Fibroblast of skin of abdomen (primary cell): ENCODE results near the gene SEMA5B.

Experiments used
- DNase-seq: peaks from one replicate; pipeline ENCODE4 v3.0.0-alpha.2; 2013

The SEMA5B gene

GRCh38 chr3:123025642-123026521 is 1.7 kb downstream of the SEMA5B start:
- DNase-seq: no peak

- DNase-seq: no peak
These were observed 3.5 kb downstream of the SEMA5B start for GRCh38 chr3:123024056-123024455.

- no peak for DNase-seq
These were observed 5.5 kb downstream of the SEMA5B start for GRCh38 chr3:123021996-123022510.

GRCh38 chr3:123021388-123021787 is 6.2 kb downstream of the SEMA5B start:
- no peak for DNase-seq

- DNase-seq: no peak
These were observed 6.9 kb downstream of the SEMA5B start for GRCh38 chr3:123020709-123021108.

GRCh38 chr3:123019591-123019990 is 8.0 kb downstream of the SEMA5B start:
- no peak for DNase-seq

GRCh38 chr3:123019161-123019560 is 8.4 kb downstream of the SEMA5B start:
- no peak for DNase-seq

- DNase-seq: no peak
These were observed 8.9 kb downstream of the SEMA5B start for GRCh38 chr3:123018683-123019082.

GRCh38 chr3:123015596-123015995 is 12.0 kb downstream of the SEMA5B start:
- DNase-seq: no peak

- DNase-seq: no peak
These were observed 13.7 kb downstream of the SEMA5B start for GRCh38 chr3:123013876-123014275.

GRCh38 chr3:123012652-123013051 is 14.9 kb downstream of the SEMA5B start:
- DNase-seq: no peak

- DNase-seq: no peak
These were observed 16.1 kb downstream of the SEMA5B start for GRCh38 chr3:123011447-123011846.

GRCh38 chr3:123008840-123009239 is 18.7 kb downstream of the SEMA5B start:
- no peak for DNase-seq

- no peak for DNase-seq
These were observed 21.0 kb downstream of the SEMA5B start for GRCh38 chr3:123006609-123007008.

- no peak for DNase-seq
These were observed 22.3 kb downstream of the SEMA5B start for GRCh38 chr3:123005291-123005690.

- no peak for DNase-seq
These were observed 23.2 kb downstream of the SEMA5B start for GRCh38 chr3:123004201-123004918.

GRCh38 chr3:123002749-123003497 is 24.6 kb downstream of the SEMA5B start:
- DNase-seq: no peak

GRCh38 chr3:123002100-123002748 is 25.3 kb downstream of the SEMA5B start:
- DNase-seq: no peak

- no peak for DNase-seq
These were observed 28.7 kb downstream of the SEMA5B start for GRCh38 chr3:122998856-122999255.

GRCh38 chr3:122998206-122998605 is 29.4 kb downstream of the SEMA5B start:
- DNase-seq: no peak

GRCh38 chr3:122996038-122996580 is 31.5 kb downstream of the SEMA5B start:
- no peak for DNase-seq

GRCh38 chr3:122994954-122995353 is 32.6 kb downstream of the SEMA5B start:
- no peak for DNase-seq
